ENCODE results near the gene PCDH7.
A peak's percentile ranks its signal among the peaks of the same experiment; 100 is the strongest.

The PCDH7 gene

GRCh38 chr4:30720661-30721184 lies 554 bp downstream of the PCDH7 start:
- Histone ChIP-seq H3K9me3 (ENCODE audit: control insufficient read depth, insufficient read depth, low read depth, low read length) (no peaks in the 10 kb centered on the region), H3K4me1 (ENCODE audit: control insufficient read depth, insufficient read depth, low read length) (no peaks in the 10 kb centered on the region), H3K36me3 (ENCODE audit: control insufficient read depth in 2 of 2, insufficient read depth in 1 of 2, low read length in 2 of 2) (peaks cover 0 to 21% of the 10 kb centered on the region in 2 experiments; a peak in 1 of 3 replicates), H3K4me3 (ENCODE audit: low read depth, low read length) (peak overlapping the region; percentile 86), H3K27ac (ENCODE audit: extremely low read depth, low read depth, low read length) (peak overlapping the region; percentile 98)
- CTCF ChIA-PET = interaction anchor here (0.5 to 0.7 kb wide), 3 partner anchors 142 to 648 kb away, joined by 3 to 5 read pairs (median 3); no protein-coding TSS in a partner anchor
- POLR2A ChIA-PET = interaction anchor here (0.8 to 1.2 kb wide), 2 partner anchors 117 to 146 kb away, joined by 3 to 4 read pairs; no protein-coding TSS in a partner anchor
- no peak for TF ChIP-seq RBAK (tag by site-specific recombination; IDR thresholded peaks at IDR 0.05)
- TF ChIP-seq OVOL3 (tag by site-specific recombination; IDR thresholded peaks at IDR 0.05) = no peak
- no peak for TF ChIP-seq ZNF624 (tag by site-specific recombination; IDR thresholded peaks at IDR 0.05)
- no peak for TF ChIP-seq PRDM4 (tag by site-specific recombination; IDR thresholded peaks at IDR 0.05)
- TF ChIP-seq ZNF704 (tag by site-specific recombination; IDR thresholded peaks at IDR 0.05) = no peak
- TF ChIP-seq ZNF280D (tag by site-specific recombination; IDR thresholded peaks at IDR 0.05) = no peak
- TF ChIP-seq ZNF776 (tag by site-specific recombination; IDR thresholded peaks at IDR 0.05; ENCODE audit: borderline replicate concordance) = no peak
- no peak for TF ChIP-seq TCF7L2 (IDR thresholded peaks at IDR 0.05; ENCODE audit: borderline replicate concordance, low read depth, low read length)
- TF ChIP-seq SP7 (tag by site-specific recombination; IDR thresholded peaks at IDR 0.05) = no peak
- no peak for TF ChIP-seq ZNF785 (tag by site-specific recombination; IDR thresholded peaks at IDR 0.05)
- no peak for TF ChIP-seq ZNF610 (tag by site-specific recombination; IDR thresholded peaks at IDR 0.05; ENCODE audit: borderline replicate concordance)
- no peak for TF ChIP-seq ZNF24 (tag by site-specific recombination; IDR thresholded peaks at IDR 0.05)
- TF ChIP-seq ZNF426 (tag by site-specific recombination; IDR thresholded peaks at IDR 0.05) = no peak
- peak; percentile 58 for TF ChIP-seq ZNF600 (tag by site-specific recombination; IDR thresholded peaks at IDR 0.05)
- TF ChIP-seq ZBTB11 (tag by site-specific recombination; conservative IDR thresholded peaks at IDR 0.05; ENCODE audit: low read depth) = no peak
- TF ChIP-seq YY1 (tag by site-specific recombination; IDR thresholded peaks at IDR 0.05) = no peak
- no peak for TF ChIP-seq ZNF211 (tag by site-specific recombination; IDR thresholded peaks at IDR 0.05; ENCODE audit: low read depth)
- peak; percentile 30; the same call in 1 of the 2 replicates for TF ChIP-seq ZBTB20 (tag by site-specific recombination; IDR thresholded peaks at IDR 0.05)
- no peak for TF ChIP-seq ZSCAN16 (tag by site-specific recombination; IDR thresholded peaks at IDR 0.05)
- no peak for TF ChIP-seq ZNF132 (tag by site-specific recombination; IDR thresholded peaks at IDR 0.05; ENCODE audit: borderline replicate concordance)
- TF ChIP-seq ZNF518A (tag by site-specific recombination; conservative IDR thresholded peaks at IDR 0.05; ENCODE audit: low read depth) = no peak
- no peak for TF ChIP-seq REPIN1 (tag by site-specific recombination; IDR thresholded peaks at IDR 0.05; ENCODE audit: low read depth)
- no peak for TF ChIP-seq HOXD13 (CRISPR knock-in tag; IDR thresholded peaks at IDR 0.05; ENCODE audit: borderline replicate concordance)

Data from HEK293 (cell line).